ENCODE data around the gene PDE4C.

DNA sequence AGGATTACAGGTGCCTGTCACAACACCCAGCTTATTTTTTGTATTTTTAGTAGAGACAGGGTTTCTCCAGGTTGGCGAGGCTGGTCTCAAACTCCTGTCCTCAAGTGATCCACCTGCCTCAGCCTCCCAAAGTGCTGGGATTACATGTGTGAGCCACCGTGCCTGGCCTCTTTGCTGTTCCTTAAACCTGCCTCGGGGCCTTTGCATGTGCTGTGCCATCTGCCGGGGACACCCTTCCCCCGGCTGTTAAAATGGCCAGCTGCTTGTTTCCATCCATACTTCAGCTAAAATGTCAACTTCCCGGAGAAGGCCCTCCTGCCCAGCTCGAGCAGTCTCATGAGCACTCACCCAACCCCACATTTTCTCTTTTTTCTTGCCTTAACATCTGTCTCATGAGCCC is 19.1 kb upstream of the PDE4C start:
- TF ChIP-seq, protein P1, sequence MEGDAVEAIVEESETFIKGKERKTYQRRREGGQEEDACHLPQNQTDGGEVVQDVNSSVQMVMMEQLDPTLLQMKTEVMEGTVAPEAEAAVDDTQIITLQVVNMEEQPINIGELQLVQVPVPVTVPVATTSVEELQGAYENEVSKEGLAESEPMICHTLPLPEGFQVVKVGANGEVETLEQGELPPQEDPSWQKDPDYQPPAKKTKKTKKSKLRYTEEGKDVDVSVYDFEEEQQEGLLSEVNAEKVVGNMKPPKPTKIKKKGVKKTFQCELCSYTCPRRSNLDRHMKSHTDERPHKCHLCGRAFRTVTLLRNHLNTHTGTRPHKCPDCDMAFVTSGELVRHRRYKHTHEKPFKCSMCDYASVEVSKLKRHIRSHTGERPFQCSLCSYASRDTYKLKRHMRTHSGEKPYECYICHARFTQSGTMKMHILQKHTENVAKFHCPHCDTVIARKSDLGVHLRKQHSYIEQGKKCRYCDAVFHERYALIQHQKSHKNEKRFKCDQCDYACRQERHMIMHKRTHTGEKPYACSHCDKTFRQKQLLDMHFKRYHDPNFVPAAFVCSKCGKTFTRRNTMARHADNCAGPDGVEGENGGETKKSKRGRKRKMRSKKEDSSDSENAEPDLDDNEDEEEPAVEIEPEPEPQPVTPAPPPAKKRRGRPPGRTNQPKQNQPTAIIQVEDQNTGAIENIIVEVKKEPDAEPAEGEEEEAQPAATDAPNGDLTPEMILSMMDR (IDR thresholded peaks at IDR 0.05): no peak
- TF ChIP-seq POLR2A (IDR thresholded peaks at IDR 0.05) (no peak), EP300 (IDR thresholded peaks at IDR 0.05) (no peak)

Measured in tibial nerve (tissue), 4 donors.